GM19035 (cell line): ENCODE measurements around the gene ATF6B.
"Not testable (repeated sequence)": the region's sequence is repeated elsewhere in the genome, so short reads cannot be mapped to it uniquely, and the experiment has no call there.

Experiments used
- ATAC-seq: cut with Tn5 transposase; IDR thresholded peaks from one replicate; pipeline ENCODE4 v1.9.1; 2021; ENCODE audit not compliant: unreplicated experiment

The ATF6B gene

DNA sequence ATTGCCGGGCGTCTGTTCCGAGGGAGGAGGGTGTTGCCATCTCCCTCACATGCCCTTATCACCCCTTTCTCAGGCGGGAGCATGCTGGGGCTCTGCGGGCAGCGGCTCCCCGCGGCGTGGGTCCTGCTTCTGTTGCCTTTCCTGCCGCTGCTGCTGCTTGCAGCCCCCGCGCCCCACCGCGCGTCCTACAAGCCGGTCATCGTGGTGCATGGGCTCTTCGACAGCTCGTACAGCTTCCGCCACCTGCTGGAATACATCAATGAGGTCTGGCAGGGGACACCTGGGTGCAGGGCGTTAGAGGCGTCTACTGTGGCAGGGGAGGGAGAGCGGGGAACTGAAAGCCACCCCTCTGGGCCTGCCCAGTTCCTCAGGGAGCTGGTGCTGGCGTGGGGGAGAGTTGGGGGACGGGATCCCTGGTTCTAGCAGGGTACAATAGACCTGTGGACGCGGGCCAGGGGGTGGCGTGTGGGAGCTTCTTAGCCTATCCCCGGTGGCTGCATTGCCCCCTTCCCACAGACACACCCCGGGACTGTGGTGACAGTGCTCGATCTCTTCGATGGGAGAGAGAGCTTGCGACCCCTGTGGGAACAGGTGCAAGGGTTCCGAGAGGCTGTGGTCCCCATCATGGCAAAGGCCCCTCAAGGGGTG is 26.6 kb upstream of the ATF6B start:
- ATAC-seq: no peak

- no peak for ATAC-seq
These were observed 25.8 kb upstream of the ATF6B start, which contains the start of gene PPT2 for GRCh38 chr6:32153564-32154513. PPT2 (plus strand) TSS chr6:32154141; CDS start chr6:32154595, 454 bp downstream.

DNA sequence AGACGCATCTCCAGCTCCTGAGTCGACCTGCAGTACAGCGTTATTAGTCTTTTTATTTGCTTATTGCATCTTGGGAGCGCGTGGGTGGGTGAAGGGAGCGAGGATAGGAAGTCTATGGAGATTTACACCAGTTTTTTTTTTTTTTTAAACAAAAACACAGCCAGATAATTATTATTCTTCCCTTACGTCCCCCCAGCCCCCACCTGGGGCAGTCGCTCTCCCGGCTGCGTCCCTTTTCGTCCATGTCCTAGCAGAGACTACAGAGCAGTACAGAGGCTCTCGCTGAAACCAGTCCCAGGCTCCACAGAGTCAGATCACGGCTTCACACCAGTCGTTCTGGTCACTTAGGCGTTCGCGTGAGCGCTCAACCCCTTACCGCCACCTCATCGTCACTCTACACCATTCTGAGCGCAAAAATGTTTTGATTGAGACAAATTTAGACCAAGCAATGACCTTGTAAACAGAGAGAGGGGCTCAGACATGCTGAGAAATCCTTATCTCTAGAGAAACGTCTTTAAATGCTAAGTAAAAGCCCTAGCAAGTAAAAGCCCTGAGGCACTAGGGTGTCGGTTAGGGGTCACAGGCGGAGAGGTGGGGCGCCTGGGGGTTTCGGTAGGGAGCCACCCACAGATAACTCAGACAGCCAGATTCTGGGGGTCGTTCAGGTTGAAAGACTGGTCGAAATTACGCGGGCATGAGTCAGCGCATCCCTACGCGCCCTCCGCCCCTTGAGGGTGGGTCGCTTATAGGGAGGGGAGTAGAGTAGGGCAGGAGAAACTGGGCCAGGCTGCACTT is 24.9 kb upstream of the ATF6B start:
- no peak for ATAC-seq

DNA sequence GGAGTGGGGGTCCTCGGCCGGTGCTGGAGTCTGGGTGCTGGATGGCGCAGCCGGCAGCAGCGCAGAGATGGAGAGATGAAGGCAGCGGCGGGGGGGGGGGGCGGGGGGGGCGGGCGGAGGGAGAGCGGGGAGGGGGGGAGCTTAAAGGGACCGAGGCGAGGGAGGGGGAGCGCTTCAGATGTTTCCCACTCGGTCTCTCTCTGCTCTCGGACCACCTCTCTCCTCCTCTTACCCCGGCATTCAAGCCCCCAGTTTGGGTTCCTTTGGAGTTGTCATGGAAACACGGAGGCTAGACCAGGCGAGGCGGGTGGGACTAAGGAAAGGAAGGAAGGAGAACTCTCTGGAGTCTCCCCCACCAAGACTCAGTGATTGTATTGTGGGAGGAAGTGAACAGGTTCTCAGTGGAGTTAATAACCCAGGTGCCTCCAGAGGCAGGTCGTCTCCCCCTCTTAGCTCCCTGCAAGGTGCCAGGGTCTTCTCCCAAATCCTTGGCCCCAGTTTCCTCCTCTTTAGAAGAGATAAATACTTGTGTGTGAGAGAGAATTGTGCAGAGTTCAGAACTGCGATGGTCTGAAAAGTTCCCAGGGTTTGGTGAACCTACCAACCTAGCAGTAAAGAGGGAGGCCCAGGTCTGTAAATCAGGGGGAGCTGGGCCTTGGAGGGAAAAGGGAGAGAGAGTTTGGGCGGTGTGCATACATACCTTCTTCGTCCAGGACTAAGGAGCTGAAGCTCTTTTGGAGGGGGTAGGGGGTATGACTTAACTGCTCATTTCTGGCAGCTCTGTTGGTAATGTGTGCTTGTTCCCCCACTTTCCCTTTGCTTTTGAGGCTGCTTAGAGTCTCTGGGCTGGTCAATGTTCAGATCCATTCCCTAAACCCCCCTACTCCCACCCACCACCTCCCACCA is 24.1 kb upstream of the ATF6B start, which contains the start of gene PRRT1:
TSS of gene PRRT1 (minus strand) at position 77 of the 906 bp plus-strand sequence. CDS start 112 bp downstream, outside the sequence.
- no peak for ATAC-seq

DNA sequence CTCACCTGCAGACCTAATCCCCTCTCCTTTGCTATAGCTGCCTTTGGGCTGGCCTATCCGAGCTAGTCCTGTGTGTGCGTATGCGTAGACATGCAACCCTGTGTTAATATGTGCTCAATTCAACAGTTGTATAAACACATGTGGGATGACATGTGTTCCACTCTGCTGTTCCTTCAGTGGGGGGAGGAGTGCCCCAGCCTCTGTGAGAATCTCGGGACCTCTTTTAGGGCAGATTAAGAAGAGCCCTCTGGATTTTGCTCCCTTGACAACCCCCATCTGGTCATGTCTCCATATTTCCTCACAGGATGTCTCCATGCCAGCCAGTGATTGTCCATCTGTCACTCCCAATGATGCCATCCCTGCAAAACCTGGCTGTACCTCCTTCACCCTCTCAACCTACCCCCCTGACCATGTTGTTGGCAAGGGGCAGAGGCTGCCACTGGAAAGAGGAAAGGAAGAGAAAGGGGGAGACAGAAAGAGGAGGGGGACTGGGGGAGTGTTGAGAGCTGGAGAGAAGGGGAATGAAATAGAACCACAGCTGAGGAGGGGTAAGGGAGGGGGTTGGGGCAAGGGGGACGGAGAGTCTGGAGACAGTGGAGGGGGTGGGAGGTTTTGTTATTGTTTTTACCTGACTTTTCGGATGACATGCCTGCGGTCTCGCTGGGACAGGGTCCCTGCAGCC is 23.3 kb upstream of the ATF6B start:
- no peak for ATAC-seq

DNA sequence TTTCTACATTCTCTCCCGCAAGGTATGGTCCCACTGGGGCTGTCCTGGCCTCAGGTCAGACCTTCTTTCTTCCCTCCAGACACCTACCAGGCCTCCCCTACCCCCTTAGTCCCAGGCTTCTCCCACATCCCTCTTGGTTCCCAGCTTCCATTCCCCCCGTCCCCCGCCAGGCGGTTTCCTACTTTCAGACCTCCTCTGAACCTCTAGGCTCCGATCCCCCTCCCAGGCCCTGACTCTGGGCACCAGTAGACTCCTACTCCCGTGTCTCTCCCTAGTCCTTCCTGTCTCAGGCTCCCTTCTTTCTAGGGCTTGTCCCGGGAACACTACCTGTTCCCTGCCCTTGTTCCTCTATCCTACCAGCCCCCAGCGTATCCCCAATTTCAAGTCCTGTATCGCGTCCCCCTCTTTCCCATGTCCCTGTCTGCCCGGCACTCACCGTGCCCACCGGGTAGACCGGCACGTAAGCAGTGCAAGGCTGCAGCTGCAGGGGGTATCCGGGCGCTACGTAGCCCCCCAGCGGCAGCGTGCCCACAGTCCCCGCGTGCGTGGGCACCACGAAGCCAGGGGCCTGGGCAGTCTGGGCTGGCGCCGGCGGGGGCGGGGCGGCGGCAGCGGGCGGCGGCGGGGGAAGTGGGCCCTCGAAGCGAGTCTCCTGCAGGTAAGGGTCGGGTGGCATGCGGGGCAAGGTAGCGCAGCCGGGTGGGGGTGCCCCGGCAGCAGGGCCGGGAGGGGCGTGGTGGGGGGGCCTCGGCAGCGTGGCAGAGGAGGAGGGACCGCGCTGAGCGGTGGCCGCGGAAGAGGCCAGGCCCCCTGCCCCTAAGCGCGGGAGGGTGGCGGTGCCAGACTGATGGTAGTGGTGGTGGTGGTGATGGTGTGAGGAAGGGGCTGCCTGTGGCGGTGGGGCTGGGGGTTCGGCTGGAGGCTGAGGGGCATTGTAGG is 22.2 kb upstream of the ATF6B start:
- no peak for ATAC-seq

- ATAC-seq: no peak
These were observed 21.2 kb upstream of the ATF6B start for GRCh38 chr6:32149092-32149755.

- no peak for ATAC-seq
These were observed 20.4 kb upstream of the ATF6B start for GRCh38 chr6:32148289-32149091.

- no peak for ATAC-seq
These were observed 19.5 kb upstream of the ATF6B start for GRCh38 chr6:32147401-32148132.

DNA sequence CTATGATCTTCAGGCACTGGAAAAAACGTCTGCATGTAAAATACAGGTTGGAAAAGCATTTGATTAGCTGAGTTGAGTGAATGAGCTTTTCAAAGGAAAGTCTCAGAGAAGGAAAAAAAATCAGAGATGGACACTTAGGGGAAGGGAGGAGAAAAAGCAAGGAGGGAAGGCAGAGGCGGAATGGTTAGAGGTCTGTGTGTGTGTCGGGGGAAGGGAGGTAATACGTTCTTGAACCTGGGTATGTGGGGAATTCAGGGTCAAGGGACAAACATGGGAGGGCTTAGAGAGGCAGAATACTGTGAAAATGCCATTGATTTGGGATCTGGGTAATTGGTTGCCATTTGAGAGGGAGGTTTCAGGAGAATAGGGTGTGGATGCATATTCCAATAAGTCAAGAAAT is 18.6 kb upstream of the ATF6B start:
- no peak for ATAC-seq

DNA sequence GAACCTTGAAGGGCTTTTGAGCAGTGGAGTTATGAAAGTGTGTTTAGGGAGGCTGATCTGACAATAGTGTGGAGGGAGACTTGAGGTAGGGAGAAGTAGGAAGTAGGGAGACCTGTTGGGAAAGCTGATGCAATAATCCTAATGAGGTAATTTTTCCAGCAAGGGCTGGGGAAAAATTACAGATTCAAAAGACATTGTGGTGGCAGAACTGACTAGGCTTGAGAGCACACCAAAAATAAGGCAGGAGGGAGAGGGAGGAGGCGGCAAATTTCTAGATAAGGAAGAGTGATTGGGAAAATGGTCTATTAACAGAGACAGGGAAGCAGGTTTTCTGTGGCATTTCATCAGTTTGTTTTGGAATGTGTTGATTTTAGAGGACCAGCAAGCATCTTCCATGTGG is 18.2 kb upstream of the ATF6B start:
- no peak for ATAC-seq

DNA sequence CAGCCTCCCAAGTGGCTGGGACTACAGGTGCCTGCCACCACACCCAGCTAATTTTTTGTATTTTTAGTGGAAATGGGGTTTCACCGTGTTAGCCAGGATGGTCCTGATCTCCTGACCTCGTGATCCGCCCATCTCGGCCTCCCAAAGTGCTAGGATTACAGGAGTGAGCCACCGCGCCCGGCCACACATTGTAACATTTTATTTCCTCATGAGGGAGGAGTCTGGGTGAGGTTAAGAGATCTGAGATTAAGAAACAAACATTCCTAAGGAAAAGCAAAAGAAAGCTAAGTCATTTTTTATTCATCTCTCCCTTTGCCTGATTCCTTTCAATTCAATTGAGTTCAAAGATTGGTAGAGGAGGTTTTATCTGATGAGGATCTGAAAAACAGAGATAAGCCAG is 16.2 kb upstream of the ATF6B start:
- not testable (repeated sequence) for ATAC-seq

DNA sequence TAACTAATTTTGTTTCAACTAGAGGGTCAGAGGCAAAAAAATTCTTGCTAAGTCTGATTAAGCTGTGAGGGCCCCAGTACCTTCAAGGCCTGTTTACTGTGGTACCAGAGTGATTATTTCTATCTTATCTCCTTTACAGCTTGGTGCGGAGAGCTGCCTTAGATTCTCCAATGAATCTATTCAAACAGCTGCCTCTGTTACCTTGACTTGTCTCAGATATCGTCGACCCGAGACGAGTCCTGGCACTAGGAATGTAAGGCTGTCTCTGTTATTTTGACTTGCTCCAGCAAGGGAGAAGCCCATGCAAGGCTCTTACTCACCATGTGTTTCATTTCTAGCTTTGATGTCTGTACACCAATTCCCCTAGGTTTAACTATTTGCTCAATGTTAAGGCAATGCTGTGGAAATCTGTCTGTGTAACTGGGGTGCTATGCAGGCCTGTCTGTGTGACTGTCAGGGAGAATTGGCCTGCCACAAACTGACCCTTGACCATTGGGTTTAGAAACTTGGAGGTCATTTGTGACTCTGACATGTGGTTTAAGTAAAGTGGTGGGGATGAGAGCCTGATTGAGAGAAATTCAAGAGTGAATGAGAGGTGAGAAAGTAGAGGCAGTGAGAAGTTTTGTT is 12.5 kb upstream of the ATF6B start:
- ATAC-seq: no peak

GRCh38 chr6:32139590-32139989 is 11.5 kb upstream of the ATF6B start:
- no peak for ATAC-seq

DNA sequence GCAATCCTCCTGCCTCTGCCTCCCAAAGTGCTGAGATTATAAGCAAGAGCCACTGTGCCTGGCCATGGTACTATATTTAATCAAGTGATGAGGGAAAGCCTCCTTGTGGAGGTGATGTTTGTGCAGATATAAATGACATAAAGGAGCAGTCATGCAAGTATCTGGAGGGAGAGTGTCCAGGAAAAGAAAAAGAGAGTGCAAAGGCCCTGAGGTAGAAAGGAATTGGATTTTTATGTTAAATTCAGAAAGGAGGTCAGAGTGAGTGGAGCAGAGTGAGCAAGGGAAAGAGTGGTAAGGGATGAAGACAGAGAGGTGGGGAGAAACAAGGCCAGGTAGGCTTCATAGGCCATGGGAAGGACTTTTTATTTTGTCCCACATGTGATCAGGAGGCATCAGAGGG is 9.4 kb upstream of the ATF6B start:
- no peak for ATAC-seq

- no peak for ATAC-seq
These were observed 5.7 kb upstream of the ATF6B start for GRCh38 chr6:32133786-32134185.
